GM12878 (cell line): Measurements from ENCODE around the gene CYP3A4. TPM values are rescaled to one million over a fixed set of nuclear protein-coding genes. Genes with fewer than 3 reads are reported as not detected.

Experiments used
- BCL11A ChIP-seq: IDR thresholded peaks from 2 replicates; pipeline ENCODE4 v1.6.1; 2011; ENCODE audit warnings: low read depth, low read length
- BRCA1 ChIP-seq: IDR thresholded peaks from 2 replicates; pipeline ENCODE4 v1.6.1; 2011; ENCODE audit warnings: low read depth, low read length, improper control_type of control experiment
- CBFB ChIP-seq: IDR thresholded peaks from 2 replicates; pipeline ENCODE4 v1.6.1; 2016; ENCODE audit warnings: antibody characterized with exemption, low read depth
- E2F8 ChIP-seq: fragments of 450-650 bp; IDR thresholded peaks from 2 replicates; pipeline ENCODE4 v1.6.1; 2018; ENCODE audit warnings: mild to moderate bottlenecking, low read depth, moderate library complexity; ENCODE audit not compliant: partially characterized antibody
- EGR1 ChIP-seq, 2 experiments: IDR thresholded peaks; 1 replicate in 1 of 2; 2 replicates in 1 of 2; pipeline ENCODE4 v1.6.1; 2011 to 2012; ENCODE audit warnings: low read depth in 2 of 2, low read length in 2 of 2, borderline replicate concordance in 1 of 2, mild to moderate bottlenecking in 1 of 2, moderate library complexity in 1 of 2
- MAX ChIP-seq: IDR thresholded peaks from 2 replicates; pipeline ENCODE4 v1.6.1; 2012; ENCODE audit warnings: low read depth, low read length, improper control_type of control experiment
- MXI1 ChIP-seq: fragments of 150-350 bp; IDR thresholded peaks from 2 replicates; pipeline ENCODE4 v1.6.1; 2011; ENCODE audit warnings: low read depth, mild to moderate bottlenecking, inconsistent platforms, low read length, improper control_type of control experiment
- MYB ChIP-seq: fragments of 150-350 bp; IDR thresholded peaks from 2 replicates; pipeline ENCODE4 v1.6.1; 2014; ENCODE audit warnings: mild to moderate bottlenecking, low read depth, low read length, borderline replicate concordance
- POLR2AphosphoS5 ChIP-seq: IDR thresholded peaks from 2 replicates; pipeline ENCODE4 v1.6.1; 2011; ENCODE audit warnings: mild to moderate bottlenecking, low read length, inconsistent platforms
- RBBP5 ChIP-seq: fragments of 200-600 bp; sonication (generic); conservative IDR thresholded peaks from 2 replicates; pipeline ENCODE4 v1.6.1; 2016
- RUNX3 ChIP-seq: IDR thresholded peaks from 2 replicates; pipeline ENCODE4 v1.6.1; 2012; ENCODE audit warnings: low read length, inconsistent platforms
- SIN3A ChIP-seq: IDR thresholded peaks from 2 replicates; pipeline ENCODE4 v1.6.1; 2012; ENCODE audit warnings: low read depth, low read length, improper control_type of control experiment
- SREBF2 ChIP-seq: IDR thresholded peaks from 2 replicates; pipeline ENCODE4 v1.6.1; 2012; ENCODE audit warnings: mild to moderate bottlenecking, low read length
- SUZ12 ChIP-seq: fragments of 200-600 bp; sonication (generic); IDR thresholded peaks from one replicate; pipeline ENCODE4 v1.6.1; 2018; ENCODE audit warnings: antibody characterized with exemption, mild to moderate bottlenecking; ENCODE audit not compliant: unreplicated experiment
- TCF3 ChIP-seq: IDR thresholded peaks from 2 replicates; pipeline ENCODE4 v1.6.1; 2012; ENCODE audit warnings: low read depth, mild to moderate bottlenecking, low read length, borderline replicate concordance; ENCODE audit not compliant: insufficient read depth
- polyA plus RNA-seq, 11 experiments: library from polyadenylated mRNA; depleted of rRNA in 4 of 11; unstranded in 6 of 11; stranded (reverse) in 5 of 11; fragments of >200 nt; fragmentation: Nextera tagmentation in 4 of 11; fragmentation: Illumina TruSeq in 1 of 11; extraction: Ambion mirVana in 4 of 11; extraction: Trizol in 1 of 11; gene quantifications; 1 replicate in 1 of 11; 2 replicates in 10 of 11; pipeline versions ENCODE4 v1.2.1 to v1.2.3, GENCODE V29; 2011 to 2016; ENCODE audit warnings: inconsistent platforms in 2 of 11, missing spikeins in 2 of 11, low read depth in 1 of 11
- total RNA-seq, 4 experiments: library from RNA; depleted of rRNA in 3 of 4; stranded (reverse); fragments of >200 nt in 3 of 4; fragmentation: Illumina TruSeq in 1 of 4; extraction: Trizol in 1 of 4; gene quantifications; 2 replicates each; pipeline versions ENCODE4 v1.2.1 to v1.2.3, GENCODE V29; 2013 to 2021
- TF ChIP-seq, protein P1 (sequence below): fragments of 450-650 bp; formaldehyde crosslinking; IDR thresholded peaks from 2 replicates; pipeline ENCODE4 v1.5.0; 2022; ENCODE audit warnings: mild to moderate bottlenecking, missing genetic modification characterization
- TF ChIP-seq, protein P2 (sequence below): IDR thresholded peaks from 2 replicates; pipeline ENCODE4 v1.6.1; 2012; ENCODE audit warnings: improper control_type of control experiment, low read depth, low read length; ENCODE audit not compliant: insufficient replicate concordance

Gene CYP3A4
- total and polyA plus RNA-seq, 10 of the 15 experiments (the other 5 are each of a cell fraction or from before 2014, with no cell fraction given) = 0.02 to 0.21 (median 0.04) TPM; not detected in 7

DNA sequence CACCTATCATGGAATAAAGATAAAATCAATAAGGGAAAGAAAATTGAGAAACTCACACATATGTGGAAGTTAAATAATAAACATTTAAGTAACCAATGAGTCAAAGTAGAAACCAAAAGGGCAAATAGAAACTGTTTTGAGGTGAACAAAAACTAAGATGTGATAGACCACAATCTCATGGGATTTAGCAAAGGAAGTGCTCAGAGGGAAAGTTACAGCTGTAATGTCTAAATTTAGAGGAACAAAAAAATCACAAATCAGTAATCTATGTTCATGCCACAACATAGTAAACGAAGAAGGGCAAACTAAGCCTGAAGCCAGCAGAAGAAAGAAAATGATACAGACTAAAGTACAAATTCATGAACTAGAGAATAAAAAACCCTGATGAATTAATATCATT, 16.3 kb downstream of the CYP3A4 start (continued):
- no peak for TF ChIP-seq MAX
- TF ChIP-seq TCF3 = no peak
- TF ChIP-seq CBFB = 0 out of 2 replicates have a peak, but pooled peaks have one; percentile 47
- TF ChIP-seq RBBP5 = no peak
- TF ChIP-seq POLR2AphosphoS5 = no peak
- TF ChIP-seq EGR1 (IDR thresholded peaks at IDR 0.05; ENCODE audit: borderline replicate concordance in 1 of 2, low read depth in 2 of 2, low read length in 2 of 2) = no peak
- TF ChIP-seq RUNX3 = peak; percentile 96
- TF ChIP-seq, protein P1, sequence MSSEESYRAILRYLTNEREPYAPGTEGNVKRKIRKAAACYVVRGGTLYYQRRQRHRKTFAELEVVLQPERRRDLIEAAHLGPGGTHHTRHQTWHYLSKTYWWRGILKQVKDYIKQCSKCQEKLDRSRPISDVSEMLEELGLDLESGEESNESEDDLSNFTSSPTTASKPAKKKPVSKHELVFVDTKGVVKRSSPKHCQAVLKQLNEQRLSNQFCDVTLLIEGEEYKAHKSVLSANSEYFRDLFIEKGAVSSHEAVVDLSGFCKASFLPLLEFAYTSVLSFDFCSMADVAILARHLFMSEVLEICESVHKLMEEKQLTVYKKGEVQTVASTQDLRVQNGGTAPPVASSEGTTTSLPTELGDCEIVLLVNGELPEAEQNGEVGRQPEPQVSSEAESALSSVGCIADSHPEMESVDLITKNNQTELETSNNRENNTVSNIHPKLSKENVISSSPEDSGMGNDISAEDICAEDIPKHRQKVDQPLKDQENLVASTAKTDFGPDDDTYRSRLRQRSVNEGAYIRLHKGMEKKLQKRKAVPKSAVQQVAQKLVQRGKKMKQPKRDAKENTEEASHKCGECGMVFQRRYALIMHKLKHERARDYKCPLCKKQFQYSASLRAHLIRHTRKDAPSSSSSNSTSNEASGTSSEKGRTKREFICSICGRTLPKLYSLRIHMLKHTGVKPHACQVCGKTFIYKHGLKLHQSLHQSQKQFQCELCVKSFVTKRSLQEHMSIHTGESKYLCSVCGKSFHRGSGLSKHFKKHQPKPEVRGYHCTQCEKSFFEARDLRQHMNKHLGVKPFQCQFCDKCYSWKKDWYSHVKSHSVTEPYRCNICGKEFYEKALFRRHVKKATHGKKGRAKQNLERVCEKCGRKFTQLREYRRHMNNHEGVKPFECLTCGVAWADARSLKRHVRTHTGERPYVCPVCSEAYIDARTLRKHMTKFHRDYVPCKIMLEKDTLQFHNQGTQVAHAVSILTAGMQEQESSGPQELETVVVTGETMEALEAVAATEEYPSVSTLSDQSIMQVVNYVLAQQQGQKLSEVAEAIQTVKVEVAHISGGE (CRISPR knock-in tag) = no peak
- TF ChIP-seq SUZ12 = no peak
- TF ChIP-seq MXI1 = no peak
- no peak for TF ChIP-seq SREBF2
- TF ChIP-seq MYB = no peak
- TF ChIP-seq BCL11A = peak; percentile 60; the same call in 1 of the 2 replicates
- TF ChIP-seq, protein P2, sequence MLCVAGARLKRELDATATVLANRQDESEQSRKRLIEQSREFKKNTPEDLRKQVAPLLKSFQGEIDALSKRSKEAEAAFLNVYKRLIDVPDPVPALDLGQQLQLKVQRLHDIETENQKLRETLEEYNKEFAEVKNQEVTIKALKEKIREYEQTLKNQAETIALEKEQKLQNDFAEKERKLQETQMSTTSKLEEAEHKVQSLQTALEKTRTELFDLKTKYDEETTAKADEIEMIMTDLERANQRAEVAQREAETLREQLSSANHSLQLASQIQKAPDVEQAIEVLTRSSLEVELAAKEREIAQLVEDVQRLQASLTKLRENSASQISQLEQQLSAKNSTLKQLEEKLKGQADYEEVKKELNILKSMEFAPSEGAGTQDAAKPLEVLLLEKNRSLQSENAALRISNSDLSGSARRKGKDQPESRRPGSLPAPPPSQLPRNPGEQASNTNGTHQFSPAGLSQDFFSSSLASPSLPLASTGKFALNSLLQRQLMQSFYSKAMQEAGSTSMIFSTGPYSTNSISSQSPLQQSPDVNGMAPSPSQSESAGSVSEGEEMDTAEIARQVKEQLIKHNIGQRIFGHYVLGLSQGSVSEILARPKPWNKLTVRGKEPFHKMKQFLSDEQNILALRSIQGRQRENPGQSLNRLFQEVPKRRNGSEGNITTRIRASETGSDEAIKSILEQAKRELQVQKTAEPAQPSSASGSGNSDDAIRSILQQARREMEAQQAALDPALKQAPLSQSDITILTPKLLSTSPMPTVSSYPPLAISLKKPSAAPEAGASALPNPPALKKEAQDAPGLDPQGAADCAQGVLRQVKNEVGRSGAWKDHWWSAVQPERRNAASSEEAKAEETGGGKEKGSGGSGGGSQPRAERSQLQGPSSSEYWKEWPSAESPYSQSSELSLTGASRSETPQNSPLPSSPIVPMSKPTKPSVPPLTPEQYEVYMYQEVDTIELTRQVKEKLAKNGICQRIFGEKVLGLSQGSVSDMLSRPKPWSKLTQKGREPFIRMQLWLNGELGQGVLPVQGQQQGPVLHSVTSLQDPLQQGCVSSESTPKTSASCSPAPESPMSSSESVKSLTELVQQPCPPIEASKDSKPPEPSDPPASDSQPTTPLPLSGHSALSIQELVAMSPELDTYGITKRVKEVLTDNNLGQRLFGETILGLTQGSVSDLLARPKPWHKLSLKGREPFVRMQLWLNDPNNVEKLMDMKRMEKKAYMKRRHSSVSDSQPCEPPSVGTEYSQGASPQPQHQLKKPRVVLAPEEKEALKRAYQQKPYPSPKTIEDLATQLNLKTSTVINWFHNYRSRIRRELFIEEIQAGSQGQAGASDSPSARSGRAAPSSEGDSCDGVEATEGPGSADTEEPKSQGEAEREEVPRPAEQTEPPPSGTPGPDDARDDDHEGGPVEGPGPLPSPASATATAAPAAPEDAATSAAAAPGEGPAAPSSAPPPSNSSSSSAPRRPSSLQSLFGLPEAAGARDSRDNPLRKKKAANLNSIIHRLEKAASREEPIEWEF = no peak
- no peak for TF ChIP-seq E2F8
- no peak for TF ChIP-seq SIN3A
- no peak for TF ChIP-seq BRCA1
